ENCODE results near the gene GAPVD1. TPM values are rescaled to one million over a fixed set of nuclear protein-coding genes. Genes with fewer than 3 reads are reported as not detected.

Gene GAPVD1
- total RNA-seq, 2 experiments from 2014 or later, result 47.7 to 49.6 TPM

DNA sequence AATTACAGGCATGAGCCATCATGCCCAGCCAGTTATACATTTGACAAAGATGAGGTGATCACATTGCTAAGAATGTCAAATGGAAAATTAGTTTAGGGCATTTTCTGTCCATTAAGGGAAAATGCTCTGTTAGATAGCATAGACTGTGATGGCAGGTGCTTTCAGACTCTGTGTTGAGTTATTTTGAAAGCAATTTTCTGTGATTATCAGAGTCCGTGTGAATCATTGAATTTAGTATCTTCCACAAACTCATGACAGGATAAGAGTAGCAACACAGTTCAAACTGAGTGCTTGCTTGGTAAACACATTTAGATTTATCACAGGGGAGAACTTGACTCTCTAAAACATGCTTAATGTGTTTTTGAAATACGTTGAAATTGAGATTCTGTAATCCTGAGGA lies 69.0 kb downstream of the GAPVD1 start:
- Mint-ChIP-seq H3K9me3 (no peaks in the 10 kb centered on the region), H3K36me3 (ENCODE audit: low read depth) (peaks cover 51% of the 10 kb centered on the region), H3K4me1 (peaks cover 14% of the 10 kb centered on the region), H3K4me3 (no peak overlapping the region), H3K27me3 (no peaks in the 10 kb centered on the region), H3K27ac (no peak overlapping the region)
- POLR2A ChIA-PET, result no interaction called here
- CTCF ChIA-PET, result no interaction called here
- DNase-seq, result no peak

- Mint-ChIP-seq H3K36me3 (ENCODE audit: low read depth) (peaks cover 49% of the 10 kb centered on the region), H3K27ac (peak overlapping the region; percentile 16), H3K4me1 (peaks cover 16% of the 10 kb centered on the region), H3K27me3 (no peaks in the 10 kb centered on the region), H3K4me3 (no peak overlapping the region), H3K9me3 (no peaks in the 10 kb centered on the region)
- CTCF ChIA-PET, result interaction anchor here (0.7 kb wide), 1 partner anchor 64 kb away, joined by 3 read pairs; no protein-coding TSS in a partner anchor
- POLR2A ChIA-PET, result interaction anchor here (0.7 to 3.1 kb wide), 2 partner anchors 91 to 452 kb away, joined by 3 to 10 read pairs; partner anchors contain the start of gene HSPA5
- peak; percentile 33 for DNase-seq
These were observed 70.9 kb downstream of the GAPVD1 start for GRCh38 chr9:125332527-125332926.

DNA sequence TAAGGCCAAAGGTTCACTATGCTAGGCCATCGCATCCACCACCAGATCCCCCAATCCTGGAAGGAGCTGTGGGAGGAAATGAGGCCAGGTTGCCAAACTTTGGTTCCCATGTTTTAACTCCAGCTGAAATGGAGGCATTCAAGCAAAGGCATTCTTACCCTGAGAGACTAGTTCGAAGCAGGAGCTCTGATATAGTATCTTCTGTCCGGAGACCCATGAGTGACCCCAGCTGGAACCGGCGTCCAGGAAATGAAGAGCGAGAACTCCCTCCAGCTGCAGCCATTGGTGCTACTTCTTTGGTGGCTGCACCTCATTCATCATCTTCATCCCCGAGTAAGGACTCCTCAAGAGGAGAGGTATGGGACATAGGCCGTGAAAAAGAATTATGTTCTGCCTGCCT lies 75.6 kb downstream of the GAPVD1 start:
- no peak overlapping the region for H3K4me3 Mint-ChIP-seq
- H3K4me1 Mint-ChIP-seq, result peaks cover 13% of the 10 kb centered on the region
- H3K27me3 Mint-ChIP-seq, result no peaks in the 10 kb centered on the region
- POLR2A ChIA-PET, result no interaction called here
- H3K27ac Mint-ChIP-seq, result no peak overlapping the region
- no peak for DNase-seq
- CTCF ChIA-PET, result no interaction called here
- no peaks in the 10 kb centered on the region for H3K9me3 Mint-ChIP-seq
- peaks cover 50% of the 10 kb centered on the region for H3K36me3 Mint-ChIP-seq (ENCODE audit: low read depth)

DNA sequence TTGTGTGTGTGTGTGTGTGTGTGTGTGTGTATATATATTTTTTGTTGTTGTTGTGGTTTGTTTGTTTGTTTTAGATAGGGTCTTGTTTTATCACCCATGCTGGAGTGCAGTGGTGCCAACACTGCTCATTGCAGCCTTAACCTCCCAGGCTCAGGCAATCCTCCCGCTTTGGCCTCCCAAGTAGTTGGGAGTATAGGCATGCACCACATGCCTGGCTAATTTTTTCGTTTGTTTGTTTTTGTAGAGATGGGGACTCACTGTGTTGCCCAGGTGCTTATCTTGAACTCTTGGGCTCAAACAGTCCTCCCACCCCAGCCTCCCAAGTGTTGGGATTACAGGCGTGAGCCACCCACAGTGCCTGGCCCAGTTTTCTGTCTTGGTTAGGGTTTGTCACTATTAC lies 77.3 kb downstream of the GAPVD1 start:
- H3K9me3 Mint-ChIP-seq, result no peaks in the 10 kb centered on the region
- ChIA-PET POLR2A (no interaction called here), CTCF (no interaction called here)
- H3K27ac Mint-ChIP-seq, result no peak overlapping the region
- no peak for DNase-seq
- peaks cover 10% of the 10 kb centered on the region for H3K4me1 Mint-ChIP-seq
- peaks cover 46% of the 10 kb centered on the region for H3K36me3 Mint-ChIP-seq (ENCODE audit: low read depth)
- H3K4me3 Mint-ChIP-seq, result no peak overlapping the region
- H3K27me3 Mint-ChIP-seq, result no peaks in the 10 kb centered on the region

DNA sequence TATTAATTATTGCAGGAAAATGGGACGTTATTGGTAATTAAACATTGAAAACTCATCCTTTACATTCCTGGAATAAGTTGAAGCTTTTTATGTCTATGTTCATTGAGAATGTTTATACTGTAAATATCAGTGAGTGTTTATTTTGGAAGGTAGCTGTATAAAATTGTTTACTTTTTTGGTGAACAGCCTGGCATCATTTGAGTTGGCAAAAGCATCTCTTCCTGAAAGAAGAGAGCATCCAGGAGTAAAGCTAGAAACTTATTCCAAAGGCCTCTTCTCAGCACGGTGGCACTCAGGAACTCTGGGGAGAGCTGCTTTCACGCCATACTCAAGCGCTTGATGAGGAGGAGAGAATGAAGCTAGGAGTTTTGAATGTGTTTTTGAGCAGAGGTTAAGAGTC lies 79.9 kb downstream of the GAPVD1 start:
- Mint-ChIP-seq H3K27ac (no peak overlapping the region), H3K36me3 (ENCODE audit: low read depth) (peaks cover 46% of the 10 kb centered on the region), H3K4me1 (peaks cover 10% of the 10 kb centered on the region), H3K27me3 (no peaks in the 10 kb centered on the region), H3K4me3 (no peak overlapping the region), H3K9me3 (no peaks in the 10 kb centered on the region)
- CTCF ChIA-PET, result no interaction called here
- no peak for DNase-seq
- POLR2A ChIA-PET, result interaction anchor here (1.1 to 1.2 kb wide), 2 partner anchors 100 kb away, joined by 5 to 6 read pairs; partner anchors contain the start of gene HSPA5

DNA sequence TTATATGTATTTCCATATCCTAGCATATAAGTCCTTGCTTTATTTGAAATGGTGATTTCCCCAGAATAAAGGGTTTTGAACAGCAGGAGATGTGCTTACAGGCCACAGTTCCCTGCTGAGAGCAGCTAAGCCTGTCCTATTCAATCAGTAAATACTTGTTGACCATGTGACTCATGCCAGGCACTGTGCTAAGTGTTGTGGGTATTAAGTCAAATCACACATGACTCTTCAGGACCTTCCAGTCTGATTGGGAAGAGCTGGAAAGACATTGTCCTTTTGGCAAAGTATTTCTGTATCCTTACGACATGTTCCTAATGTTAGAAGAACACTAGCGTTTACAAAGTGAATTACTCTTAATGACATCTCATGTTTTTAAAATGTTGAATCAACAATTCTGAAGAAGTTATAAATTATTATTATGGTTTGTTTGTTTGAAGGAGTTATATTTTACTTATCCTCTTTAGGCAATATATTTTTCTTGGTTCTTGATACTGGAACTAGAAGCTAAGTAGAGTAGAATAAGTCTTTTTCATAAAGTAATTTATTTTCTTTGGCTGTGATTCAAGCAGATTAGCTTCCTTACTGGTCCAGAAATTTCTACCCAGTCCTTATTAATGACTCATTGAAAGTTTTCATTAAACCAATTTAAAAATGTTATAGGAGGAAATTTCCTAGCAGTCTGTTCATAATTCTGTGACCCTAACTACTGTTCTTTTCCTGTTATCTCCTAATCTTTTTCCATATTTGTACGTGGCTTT lies 82.1 kb downstream of the GAPVD1 start:
- H3K4me1 Mint-ChIP-seq, result peaks cover 5% of the 10 kb centered on the region
- peaks cover 44% of the 10 kb centered on the region for H3K36me3 Mint-ChIP-seq (ENCODE audit: low read depth)
- POLR2A ChIA-PET, result interaction anchor here (0.6 to 0.9 kb wide), 3 partner anchors 9 to 325 kb away, joined by 3 to 4 read pairs (median 4); partner anchors contain the start of gene HSPA5
- CTCF ChIA-PET, result interaction anchor here (1.7 kb wide), 1 partner anchor 80 kb away, joined by 5 read pairs; no protein-coding TSS in a partner anchor
- H3K9me3 Mint-ChIP-seq, result no peaks in the 10 kb centered on the region
- no peak for DNase-seq
- no peak overlapping the region for H3K27ac Mint-ChIP-seq
- no peaks in the 10 kb centered on the region for H3K27me3 Mint-ChIP-seq
- no peak overlapping the region for H3K4me3 Mint-ChIP-seq

GRCh38 chr9:125346080-125346732 lies 84.6 kb downstream of the GAPVD1 start:
- peaks cover 5% of the 10 kb centered on the region for H3K4me1 Mint-ChIP-seq
- no peak overlapping the region for H3K4me3 Mint-ChIP-seq
- peaks cover 62% of the 10 kb centered on the region for H3K36me3 Mint-ChIP-seq (ENCODE audit: low read depth)
- H3K9me3 Mint-ChIP-seq, result peaks cover 8% of the 10 kb centered on the region
- no peak for DNase-seq
- POLR2A ChIA-PET, result no interaction called here
- H3K27me3 Mint-ChIP-seq, result no peaks in the 10 kb centered on the region
- no peak overlapping the region for H3K27ac Mint-ChIP-seq
- CTCF ChIA-PET, result interaction anchor here (0.6 kb wide), 1 partner anchor 15 kb away, joined by 3 read pairs; no protein-coding TSS in a partner anchor

DNA sequence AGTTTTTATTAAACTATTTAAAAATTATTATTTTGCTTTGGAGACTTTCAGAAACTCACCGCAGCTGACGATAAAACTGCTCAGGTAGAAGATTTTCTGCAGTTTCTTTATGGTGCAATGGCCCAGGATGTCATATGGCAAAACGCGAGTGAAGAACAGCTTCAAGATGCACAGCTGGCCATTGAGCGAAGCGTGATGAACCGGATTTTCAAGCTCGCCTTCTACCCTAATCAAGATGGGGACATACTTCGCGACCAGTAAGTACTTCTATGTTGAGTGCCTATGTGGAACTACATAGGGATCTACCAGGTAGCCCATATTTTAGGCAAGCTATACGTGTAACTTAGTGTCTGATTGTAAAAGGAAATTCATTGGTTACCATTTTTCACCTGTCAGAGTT lies 94.0 kb downstream of the GAPVD1 start:
- Mint-ChIP-seq H3K4me3 (no peak overlapping the region), H3K36me3 (ENCODE audit: low read depth) (peaks cover 78% of the 10 kb centered on the region), H3K27me3 (no peaks in the 10 kb centered on the region), H3K27ac (no peak overlapping the region), H3K9me3 (peaks cover 5% of the 10 kb centered on the region), H3K4me1 (peaks cover 7% of the 10 kb centered on the region)
- DNase-seq, result no peak
- CTCF ChIA-PET, result no interaction called here
- POLR2A ChIA-PET, result no interaction called here

- H3K4me3 Mint-ChIP-seq, result no peak overlapping the region
- peaks cover 7% of the 10 kb centered on the region for H3K4me1 Mint-ChIP-seq
- no peaks in the 10 kb centered on the region for H3K27me3 Mint-ChIP-seq
- peaks cover 3% of the 10 kb centered on the region for H3K9me3 Mint-ChIP-seq
- ChIA-PET CTCF (no interaction called here), POLR2A (no interaction called here)
- H3K36me3 Mint-ChIP-seq (ENCODE audit: low read depth), result peaks cover 78% of the 10 kb centered on the region
- DNase-seq, result no peak
- no peak overlapping the region for H3K27ac Mint-ChIP-seq
These were observed 94.4 kb downstream of the GAPVD1 start for GRCh38 chr9:125356032-125356431.

DNA sequence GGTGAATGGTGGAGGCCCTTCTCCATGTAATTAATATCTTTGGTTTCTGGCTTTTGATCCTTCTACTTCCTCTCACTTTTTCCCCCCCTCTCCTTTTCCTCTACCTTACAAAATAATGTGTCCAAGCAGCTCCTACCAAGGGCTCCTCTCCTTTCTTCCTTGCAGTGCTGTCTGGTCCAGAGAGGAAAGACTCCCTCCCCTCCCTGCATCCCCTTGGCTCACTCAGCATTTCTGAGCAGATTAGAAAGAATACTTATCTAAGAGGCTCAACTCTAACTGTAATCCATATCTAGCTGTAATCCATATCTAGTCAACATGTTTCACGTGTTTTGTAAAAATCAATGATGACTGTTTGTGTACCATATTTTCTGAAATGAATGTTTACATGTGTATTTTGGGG lies 97.4 kb downstream of the GAPVD1 start:
- Mint-ChIP-seq H3K4me1 (peaks cover 13% of the 10 kb centered on the region), H3K4me3 (no peak overlapping the region), H3K36me3 (ENCODE audit: low read depth) (peaks cover 67% of the 10 kb centered on the region), H3K27me3 (no peaks in the 10 kb centered on the region), H3K9me3 (no peaks in the 10 kb centered on the region), H3K27ac (peak overlapping the region; percentile 41)
- ChIA-PET POLR2A (no interaction called here), CTCF (no interaction called here)
- no peak for DNase-seq

GRCh38 chr9:125360601-125361000 lies 99.0 kb downstream of the GAPVD1 start:
- CTCF ChIA-PET, result interaction anchor here (1.1 kb wide), 1 partner anchor 11 kb away, joined by 4 read pairs; no protein-coding TSS in a partner anchor
- DNase-seq, result no peak
- peaks cover 12% of the 10 kb centered on the region for H3K4me1 Mint-ChIP-seq
- no peaks in the 10 kb centered on the region for H3K9me3 Mint-ChIP-seq
- POLR2A ChIA-PET, result interaction anchor here (2.2 kb wide), 1 partner anchor 119 kb away, joined by 9 read pairs; the partner anchor contains the start of gene HSPA5
- H3K4me3 Mint-ChIP-seq, result no peak overlapping the region
- no peak overlapping the region for H3K27ac Mint-ChIP-seq
- H3K27me3 Mint-ChIP-seq, result no peaks in the 10 kb centered on the region
- peaks cover 67% of the 10 kb centered on the region for H3K36me3 Mint-ChIP-seq (ENCODE audit: low read depth)

GRCh38 chr9:125361837-125362531 lies 100.4 kb downstream of the GAPVD1 start:
- ChIA-PET CTCF (interaction anchor here (0.7 to 1.4 kb wide), 14 partner anchors 10 to 587 kb away, joined by 3 to 5 read pairs (median 3); partner anchors contain the start of gene HSPA5), POLR2A (interaction anchor here (0.5 to 2.2 kb wide), 3 partner anchors 9 to 515 kb away, joined by 3 to 9 read pairs (median 4); partner anchors contain the start of gene HSPA5)
- Mint-ChIP-seq H3K36me3 (ENCODE audit: low read depth) (peaks cover 56% of the 10 kb centered on the region), H3K4me1 (peaks cover 8% of the 10 kb centered on the region), H3K9me3 (no peaks in the 10 kb centered on the region), H3K27ac (no peak overlapping the region), H3K4me3 (no peak overlapping the region), H3K27me3 (no peaks in the 10 kb centered on the region)
- DNase-seq, result no peak

DNA sequence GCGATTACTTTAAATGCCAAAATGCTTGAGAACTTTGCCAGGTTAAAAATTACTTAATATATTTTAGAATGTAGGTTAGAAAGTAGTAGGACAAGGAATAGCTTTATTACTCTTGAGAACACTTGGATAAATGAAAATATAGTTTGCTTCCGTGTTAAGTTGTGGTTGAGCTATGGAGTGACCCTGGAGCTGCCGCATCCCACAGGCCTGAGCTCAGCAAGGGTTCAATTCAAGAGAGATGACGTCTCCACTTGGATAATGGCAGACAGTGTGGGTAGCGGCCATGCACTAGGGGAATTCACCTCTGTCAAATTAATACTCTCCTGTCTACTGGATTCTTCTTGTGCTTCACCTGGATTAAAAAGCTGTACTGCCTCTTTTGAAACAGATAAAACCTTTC lies 105.0 kb downstream of the GAPVD1 start:
- Mint-ChIP-seq H3K36me3 (ENCODE audit: low read depth) (peaks cover 22% of the 10 kb centered on the region), H3K27me3 (no peaks in the 10 kb centered on the region), H3K9me3 (no peaks in the 10 kb centered on the region), H3K4me3 (no peak overlapping the region), H3K4me1 (peaks cover 4% of the 10 kb centered on the region), H3K27ac (no peak overlapping the region)
- CTCF ChIA-PET, result no interaction called here
- POLR2A ChIA-PET, result interaction anchor here (1.3 kb wide), 1 partner anchor 125 kb away, joined by 3 read pairs; the partner anchor contains the start of gene HSPA5
- DNase-seq, result no peak

All from activated CD4-positive, alpha-beta memory T cell treated with anti-CD3 and anti-CD28 coated beads, Interleukin-2, amount 10 ng/mL, durations not matched to agents 7 days and 5 days (primary cell).